Retinal pigment epithelial cell (primary cell): ENCODE data around the gene PBX3.

Experiments
- DNase-seq: peaks from one replicate; pipeline ENCODE4 v3.0.0-alpha.2; 2010; ENCODE audit warnings: low read depth
- H3K4me3 ChIP-seq: 2 replicates; pipeline ENCODE4 v1.5.1; 2011; ENCODE audit warnings: mild to moderate bottlenecking, low read length, control low read depth, moderate library complexity
- CTCF ChIP-seq: conservative IDR thresholded peaks from 2 replicates; pipeline ENCODE4 v1.5.1; 2011; ENCODE audit warnings: low read depth, low read length, control low read depth, inconsistent platforms

PBX3 gene

GRCh38 chr9:125754096-125754495 is 6.9 kb downstream of the PBX3 start:
- no peak overlapping the region for H3K4me3 ChIP-seq
- DNase-seq = no peak
- no peak for TF ChIP-seq CTCF

DNA sequence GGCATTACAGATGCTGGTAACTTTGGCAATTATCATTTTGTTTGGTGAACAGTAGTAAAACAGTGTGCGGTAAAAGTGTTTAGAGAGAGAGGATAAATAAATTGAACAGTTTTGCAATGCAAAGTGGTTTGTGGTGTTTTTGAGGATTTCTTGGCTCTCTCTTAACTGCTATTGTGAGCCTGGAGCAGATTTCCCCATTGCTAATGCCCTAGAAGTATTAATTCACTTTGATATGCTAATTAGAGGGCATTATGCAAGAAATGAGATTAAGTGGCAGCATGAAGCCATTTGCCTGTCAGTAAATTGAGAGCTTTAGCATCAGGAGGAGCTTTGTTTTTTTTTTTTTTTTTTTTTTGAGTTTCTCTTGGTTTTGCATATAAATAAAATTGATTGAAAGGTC is 8.2 kb downstream of the PBX3 start:
- no peak for TF ChIP-seq CTCF
- DNase-seq = no peak
- no peak overlapping the region for H3K4me3 ChIP-seq

GRCh38 chr9:125756518-125756917 is 9.3 kb downstream of the PBX3 start:
- no peak overlapping the region for H3K4me3 ChIP-seq
- no peak for DNase-seq
- TF ChIP-seq CTCF = no peak

GRCh38 chr9:125757834-125758233 is 10.7 kb downstream of the PBX3 start:
- no peak for DNase-seq
- TF ChIP-seq CTCF = no peak
- no peak overlapping the region for H3K4me3 ChIP-seq

DNA sequence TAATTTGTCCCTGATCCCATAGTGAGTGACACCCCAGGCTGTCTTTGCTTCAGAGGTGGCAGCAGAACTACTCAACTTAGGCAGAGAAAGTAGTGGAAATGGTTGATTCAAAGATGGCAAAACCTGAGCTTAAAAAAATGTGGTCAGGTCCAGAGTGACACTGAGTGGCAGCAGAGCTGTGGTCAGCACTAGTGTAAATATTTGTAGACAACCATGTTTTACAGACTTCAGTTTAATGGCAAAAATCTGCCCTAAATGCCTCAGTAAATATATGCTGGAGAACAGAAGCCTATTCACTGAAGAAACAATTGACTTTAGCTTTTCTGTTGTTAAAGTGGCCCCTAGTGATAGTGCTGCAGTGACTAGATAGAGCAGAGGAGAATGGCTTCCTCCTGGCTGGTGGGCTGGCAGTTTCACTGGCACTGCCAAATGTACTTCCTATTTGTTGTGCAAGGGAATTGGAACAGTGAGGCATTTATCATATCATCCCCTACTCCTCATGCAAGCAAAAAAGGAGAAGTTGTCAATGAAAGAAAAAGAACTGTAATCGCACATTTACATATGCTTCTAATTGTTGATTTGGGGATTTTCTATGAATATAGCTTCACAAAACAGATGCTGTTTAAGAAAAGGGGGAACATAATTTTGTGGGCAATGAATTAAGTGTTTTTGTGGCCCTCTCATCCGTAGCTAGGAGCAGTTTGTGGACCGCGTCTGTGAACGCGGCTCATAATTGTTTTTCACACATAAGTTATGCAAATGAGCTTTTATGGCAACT is 12.0 kb downstream of the PBX3 start:
- no peak overlapping the region for H3K4me3 ChIP-seq
- no peak for TF ChIP-seq CTCF
- no peak for DNase-seq

DNA sequence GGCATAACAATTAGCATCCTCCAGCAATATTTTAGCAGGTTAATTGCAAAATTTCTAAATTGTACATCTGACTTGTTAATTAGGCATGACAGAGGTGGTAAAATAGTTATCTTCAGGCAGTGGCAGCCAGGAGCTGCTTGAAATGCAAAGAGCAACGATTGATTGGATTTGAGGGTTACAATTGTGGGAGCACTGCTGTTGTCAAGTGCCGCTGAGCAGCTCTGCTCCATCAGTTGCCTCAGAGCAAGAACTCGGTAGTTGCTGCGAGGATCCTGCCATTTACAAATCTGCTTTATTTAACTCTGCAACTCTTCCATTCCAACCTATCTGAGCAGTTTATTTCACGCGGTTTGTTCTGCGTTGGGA is 12.6 kb downstream of the PBX3 start:
- no peak overlapping the region for H3K4me3 ChIP-seq
- no peak for TF ChIP-seq CTCF
- DNase-seq = no peak

DNA sequence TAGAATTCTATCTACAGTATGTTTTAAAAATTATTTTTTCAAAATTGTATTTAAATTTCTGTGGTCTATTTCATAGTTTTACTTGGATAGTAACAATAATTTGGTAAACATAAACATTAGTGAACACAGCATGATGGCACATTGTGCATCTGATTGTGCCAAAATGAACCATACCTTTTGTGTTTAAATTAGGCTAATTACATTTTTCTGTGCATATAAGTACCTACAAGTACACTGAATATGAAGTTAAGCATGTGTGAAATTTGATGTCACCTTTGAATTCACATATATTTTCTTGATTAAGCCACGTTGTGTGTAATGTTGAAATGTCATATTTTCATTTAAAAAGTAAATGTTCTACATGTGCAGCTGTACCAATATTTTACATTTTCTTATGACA is 13.4 kb downstream of the PBX3 start:
- H3K4me3 ChIP-seq = no peak overlapping the region
- no peak for DNase-seq
- no peak for TF ChIP-seq CTCF
